Fibroblast of lung (primary cell): ENCODE results near the gene SLC25A46. TPM values are rescaled to one million over a fixed set of nuclear protein-coding genes. Genes with fewer than 3 reads are reported as not detected.

ENCODE experiments used
- DNase-seq, 2 donors: peaks; one replicate each; pipeline versions ENCODE4 v3.0.0 to v3.0.0-alpha.2; 2010; ENCODE audit warnings: low read depth in 2 of 2
- H2AFZ ChIP-seq: 2 replicates; pipeline ENCODE4 v1.5.1; 2012; ENCODE audit warnings: low read length, control low read depth, inconsistent platforms
- H3K27ac ChIP-seq: 2 replicates; pipeline ENCODE4 v1.5.1; 2011; ENCODE audit warnings: low read length, control low read depth; ENCODE audit not compliant: insufficient read depth
- H3K27me3 ChIP-seq: 2 replicates; pipeline ENCODE4 v1.5.1; 2011; ENCODE audit warnings: mild to moderate bottlenecking, low read length; ENCODE audit not compliant: control insufficient read depth, insufficient read depth
- H3K36me3 ChIP-seq: 2 replicates; pipeline ENCODE4 v1.5.1; 2011; ENCODE audit warnings: low read length; ENCODE audit not compliant: control insufficient read depth, insufficient read depth
- H3K4me1 ChIP-seq: 2 replicates; pipeline ENCODE4 v1.5.1; 2011; ENCODE audit warnings: low read length; ENCODE audit not compliant: control insufficient read depth, insufficient read depth; ENCODE audit errors: extremely low read depth
- H3K4me2 ChIP-seq: 2 replicates; pipeline ENCODE4 v1.5.1; 2011; ENCODE audit warnings: low read length, control low read depth; ENCODE audit not compliant: insufficient read depth; ENCODE audit errors: extremely low read depth
- H3K4me3 ChIP-seq, 4 experiments: fragments of 200-600 bp in 1 of 4; sonication (generic) in 1 of 4; replicated peaks in 1 of 4; 2 replicates each; pipeline ENCODE4 v1.5.1; 2011 to 2016; ENCODE audit warnings: low read length in 4 of 4, low read depth in 3 of 4, mild to moderate bottlenecking in 3 of 4, control low read depth in 2 of 4, inconsistent platforms in 1 of 4, mixed read lengths in 1 of 4; ENCODE audit not compliant: insufficient read depth in 1 of 4; ENCODE audit errors: control extremely low read depth in 1 of 4
- H3K79me2 ChIP-seq: 2 replicates; pipeline ENCODE4 v1.5.1; 2012; ENCODE audit warnings: mild to moderate bottlenecking, low read length, inconsistent platforms; ENCODE audit not compliant: control insufficient read depth, insufficient read depth
- H3K9ac ChIP-seq: 2 replicates; pipeline ENCODE4 v1.5.1; 2011; ENCODE audit warnings: mild to moderate bottlenecking, low read length, control low read depth; ENCODE audit not compliant: insufficient read depth
- H3K9me3 ChIP-seq: 2 replicates; pipeline ENCODE4 v1.5.1; 2012; ENCODE audit warnings: low read depth, low read length; ENCODE audit not compliant: control insufficient read depth, insufficient read depth
- H4K20me1 ChIP-seq: 2 replicates; pipeline ENCODE4 v1.5.1; 2011; ENCODE audit warnings: low read length; ENCODE audit not compliant: control insufficient read depth, insufficient read depth; ENCODE audit errors: extremely low read depth
- CTCF ChIP-seq, 2 donors: IDR thresholded peaks in 1 of 2; conservative IDR thresholded peaks in 1 of 2; 1 replicate in 1 of 2; 2 replicates in 1 of 2; pipeline ENCODE4 v1.5.1; 2011 to 2012; ENCODE audit warnings: low read length in 2 of 2, control low read depth in 1 of 2, inconsistent platforms in 1 of 2, low read depth in 1 of 2, mild to moderate bottlenecking in 1 of 2
- EZH2 ChIP-seq: IDR thresholded peaks from 2 replicates; pipeline ENCODE4 v1.5.1; 2012; ENCODE audit warnings: low read length, control low read depth, mild to moderate bottlenecking; ENCODE audit errors: missing control alignments
- polyA plus RNA-seq, 2 donors: library from polyadenylated mRNA; depleted of rRNA in 1 of 2; stranded (reverse) in 1 of 2; unstranded in 1 of 2; fragments of >200 nt; gene quantifications; 2 replicates each; pipeline ENCODE4 v1.2.1, GENCODE V29; 2011 to 2012; ENCODE audit warnings: missing spikeins in 1 of 2
- total RNA-seq: library from RNA; depleted of rRNA; stranded (reverse); fragments of >200 nt; gene quantifications from 2 replicates; pipeline ENCODE4 v1.2.1, GENCODE V29; 2014

SLC25A46 gene
- total and polyA plus RNA-seq, 2 donors (not counting 1 experiment from before 2014, with no cell fraction given): 81.5 to 95.5 TPM

GRCh38 chr5:110734101-110734500 is 4.7 kb upstream of the SLC25A46 start:
- H3K4me1 ChIP-seq: no peaks in the 10 kb centered on the region
- no peaks in the 10 kb centered on the region for H3K27me3 ChIP-seq
- no peaks in the 10 kb centered on the region for H3K9me3 ChIP-seq
- no peak overlapping the region for H2AFZ ChIP-seq
- H3K9ac ChIP-seq: no peak overlapping the region
- TF ChIP-seq CTCF (conservative IDR thresholded peaks at IDR 0.05 in 1 of 2, IDR thresholded peaks at IDR 0.05 in 1 of 2; ENCODE audit: low read depth in 1 of 2, low read length in 2 of 2): no peak
- no peak for TF ChIP-seq EZH2
- no peaks in the 10 kb centered on the region for H4K20me1 ChIP-seq
- no peaks in the 10 kb centered on the region for H3K36me3 ChIP-seq
- no peak overlapping the region for H3K27ac ChIP-seq
- no peak for DNase-seq
- H3K4me3 ChIP-seq: no peak overlapping the region
- no peak overlapping the region for H3K4me2 ChIP-seq
- no peaks in the 10 kb centered on the region for H3K79me2 ChIP-seq

GRCh38 chr5:110735556-110735955 is 3.3 kb upstream of the SLC25A46 start:
- Histone ChIP-seq H2AFZ (no peak overlapping the region), H3K27ac (no peak overlapping the region), H3K9ac (no peak overlapping the region), H3K79me2 (peaks cover 8% of the 10 kb centered on the region), H3K4me1 (no peaks in the 10 kb centered on the region), H3K4me2 (no peak overlapping the region), H3K9me3 (no peaks in the 10 kb centered on the region), H3K4me3 (no peak overlapping the region), H3K36me3 (no peaks in the 10 kb centered on the region), H4K20me1 (no peaks in the 10 kb centered on the region), H3K27me3 (no peaks in the 10 kb centered on the region)
- no peak for DNase-seq
- TF ChIP-seq CTCF (conservative IDR thresholded peaks at IDR 0.05 in 1 of 2, IDR thresholded peaks at IDR 0.05 in 1 of 2; ENCODE audit: low read depth in 1 of 2, low read length in 2 of 2): no peak
- no peak for TF ChIP-seq EZH2

- H2AFZ ChIP-seq: no peak overlapping the region
- H3K27me3 ChIP-seq: no peaks in the 10 kb centered on the region
- TF ChIP-seq EZH2: no peak
- TF ChIP-seq CTCF (conservative IDR thresholded peaks at IDR 0.05 in 1 of 2, IDR thresholded peaks at IDR 0.05 in 1 of 2; ENCODE audit: low read depth in 1 of 2, low read length in 2 of 2): no peak
- DNase-seq: no peak
- H3K9ac ChIP-seq: no peak overlapping the region
- peaks cover 16% of the 10 kb centered on the region for H3K79me2 ChIP-seq
- no peaks in the 10 kb centered on the region for H3K9me3 ChIP-seq
- H3K27ac ChIP-seq: no peak overlapping the region
- H3K4me1 ChIP-seq: no peaks in the 10 kb centered on the region
- no peaks in the 10 kb centered on the region for H3K36me3 ChIP-seq
- no peaks in the 10 kb centered on the region for H4K20me1 ChIP-seq
- H3K4me2 ChIP-seq: no peak overlapping the region
- H3K4me3 ChIP-seq: no peak overlapping the region
These were observed 2.1 kb upstream of the SLC25A46 start for GRCh38 chr5:110736753-110737152.
